ENCODE data around the gene POP4. TPM values are rescaled to one million over a fixed set of nuclear protein-coding genes. Genes with fewer than 3 reads are reported as not detected.
"Not testable (repeated sequence)": the region's sequence is repeated elsewhere in the genome, so short reads cannot be mapped to it uniquely, and the experiment has no call there.

The POP4 gene
- total and polyA plus RNA-seq, 12 donors: 65.4 to 134 (median 75.5) TPM

- intact Hi-C loops (cut with DNase I): no loop called here
- Histone ChIP-seq H3K27ac (no peak overlapping the region), H3K27me3 (no peaks in the 10 kb centered on the region), H3K9me3 (replicated peaks in 1 of 3) (no peaks in the 10 kb centered on the region), H3K36me3 (replicated peaks in 1 of 2) (no peaks in the 10 kb centered on the region), H3K4me1 (replicated peaks in 1 of 2) (no peaks in the 10 kb centered on the region), H3K4me3 (no peak overlapping the region)
- DNase-seq: no peak
- TF ChIP-seq CTCF (IDR thresholded peaks at IDR 0.05) (no peak), POLR2A (IDR thresholded peaks at IDR 0.05) (no peak)
- 71 to 84% (median 80%) methylated on average over 9 of the region's 9 CpGs for WGBS, 4 donors
Measured at GRCh38 chr19:29625186-29625651, 19.1 kb downstream of the POP4 start.

GRCh38 chr19:29626386-29626785, 20.3 kb downstream of the POP4 start:
- H3K9me3 ChIP-seq (replicated peaks in 1 of 3): no peaks in the 10 kb centered on the region
- no peaks in the 10 kb centered on the region for H3K36me3 ChIP-seq (replicated peaks in 1 of 2)
- no peaks in the 10 kb centered on the region for H3K4me1 ChIP-seq (replicated peaks in 1 of 2)
- DNase-seq: no peak
- H3K4me3 ChIP-seq: no peak overlapping the region
- no peak overlapping the region for H3K27ac ChIP-seq
- intact Hi-C loops (cut with DNase I): no loop called here
- TF ChIP-seq CTCF (IDR thresholded peaks at IDR 0.05) (no peak), POLR2A (IDR thresholded peaks at IDR 0.05) (no peak)
- no peaks in the 10 kb centered on the region for H3K27me3 ChIP-seq
- 84 to 98% (median 93%) methylated on average over 6 to 7 of the region's 7 CpGs for WGBS, 4 donors

GRCh38 chr19:29626832-29627231, 20.7 kb downstream of the POP4 start:
- H3K27me3 ChIP-seq; H3K36me3 ChIP-seq (replicated peaks in 1 of 2); H3K9me3 ChIP-seq (replicated peaks in 1 of 3); H3K4me3 ChIP-seq; H3K27ac ChIP-seq; H3K4me1 ChIP-seq (replicated peaks in 1 of 2); DNase-seq; intact Hi-C loops (cut with DNase I): not testable (repeated sequence)
- WGBS, 4 donors: 87 to 95% (median 90%) methylated on average over 6 to 9 of the region's 9 CpGs

GRCh38 chr19:29628661-29629385, 22.7 kb downstream of the POP4 start:
- Histone ChIP-seq H3K36me3 (replicated peaks in 1 of 2) (no peaks in the 10 kb centered on the region), H3K9me3 (replicated peaks in 1 of 3) (no peaks in the 10 kb centered on the region), H3K27me3 (no peaks in the 10 kb centered on the region), H3K27ac (no peak overlapping the region), H3K4me3 (no peak overlapping the region), H3K4me1 (replicated peaks in 1 of 2) (no peaks in the 10 kb centered on the region)
- TF ChIP-seq CTCF (IDR thresholded peaks at IDR 0.05) (no peak), POLR2A (IDR thresholded peaks at IDR 0.05) (no peak)
- intact Hi-C loops (cut with DNase I): no loop called here
- DNase-seq: no peak
- WGBS, 4 donors: 81 to 90% (median 88%) methylated on average over 11 to 16 of the region's 16 CpGs
